Ovary (tissue), 3 donors: Measurements from ENCODE around the gene TBC1D12.

Experiments
- POLR2A ChIP-seq: fragments of 450-650 bp; IDR thresholded peaks from one replicate; pipeline ENCODE4 v1.6.1; 2017; ENCODE audit warnings: antibody characterized with exemption, mild to moderate bottlenecking, moderate library complexity
- TF ChIP-seq, protein P1 (sequence below), 3 donors: fragments of 450-650 bp in 2 of 3; fragments of 200-600 bp in 1 of 3; IDR thresholded peaks; one replicate each; pipeline versions ENCODE4 v1.5.1 to v1.8.0; 2016 to 2022; ENCODE audit warnings: antibody characterized with exemption in 3 of 3, mild to moderate bottlenecking in 1 of 3
- donor health status: DM: no; HTN: no; CAD: no.

DNA sequence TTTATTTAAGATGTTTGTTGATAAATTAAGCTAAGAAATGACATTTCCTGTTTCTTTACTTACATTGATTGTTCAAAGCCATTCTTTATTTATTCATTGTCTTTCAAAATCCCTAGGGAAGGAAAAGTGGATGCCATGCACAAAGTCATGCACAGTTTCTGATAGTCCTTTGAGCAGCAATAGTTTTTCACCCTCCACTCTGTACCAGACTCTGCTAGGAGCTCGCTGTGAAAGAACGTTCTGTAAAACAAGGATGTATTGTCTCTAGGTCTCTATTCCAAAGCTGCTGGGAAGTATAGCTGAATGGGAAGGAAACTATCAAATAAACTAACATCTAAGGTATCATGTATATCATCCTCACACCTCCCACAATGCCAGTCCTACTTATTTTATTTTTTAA is 31.8 kb upstream of the TBC1D12 start:
- TF ChIP-seq, protein P1, sequence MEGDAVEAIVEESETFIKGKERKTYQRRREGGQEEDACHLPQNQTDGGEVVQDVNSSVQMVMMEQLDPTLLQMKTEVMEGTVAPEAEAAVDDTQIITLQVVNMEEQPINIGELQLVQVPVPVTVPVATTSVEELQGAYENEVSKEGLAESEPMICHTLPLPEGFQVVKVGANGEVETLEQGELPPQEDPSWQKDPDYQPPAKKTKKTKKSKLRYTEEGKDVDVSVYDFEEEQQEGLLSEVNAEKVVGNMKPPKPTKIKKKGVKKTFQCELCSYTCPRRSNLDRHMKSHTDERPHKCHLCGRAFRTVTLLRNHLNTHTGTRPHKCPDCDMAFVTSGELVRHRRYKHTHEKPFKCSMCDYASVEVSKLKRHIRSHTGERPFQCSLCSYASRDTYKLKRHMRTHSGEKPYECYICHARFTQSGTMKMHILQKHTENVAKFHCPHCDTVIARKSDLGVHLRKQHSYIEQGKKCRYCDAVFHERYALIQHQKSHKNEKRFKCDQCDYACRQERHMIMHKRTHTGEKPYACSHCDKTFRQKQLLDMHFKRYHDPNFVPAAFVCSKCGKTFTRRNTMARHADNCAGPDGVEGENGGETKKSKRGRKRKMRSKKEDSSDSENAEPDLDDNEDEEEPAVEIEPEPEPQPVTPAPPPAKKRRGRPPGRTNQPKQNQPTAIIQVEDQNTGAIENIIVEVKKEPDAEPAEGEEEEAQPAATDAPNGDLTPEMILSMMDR (IDR thresholded peaks at IDR 0.05) = no peak
- TF ChIP-seq POLR2A = no peak
